ENCODE data around the gene PHC2. TPM values are rescaled to one million over a fixed set of nuclear protein-coding genes. Genes with fewer than 3 reads are reported as not detected.

Gene PHC2
- total RNA-seq, 2 donors from 2014 or later = 14.2 to 27.4 TPM

- Mint-ChIP-seq H3K27ac (no peak overlapping the region), H3K36me3 (no peaks in the 10 kb centered on the region), H3K9me3 (no peaks in the 10 kb centered on the region), H3K27me3 (peaks cover 0 to 8% of the 10 kb centered on the region in 2 donors), H3K4me1 (ENCODE audit: low read depth in 2 of 2) (no peaks in the 10 kb centered on the region), H3K4me3 (no peak overlapping the region)
- DNase-seq (ENCODE audit: low spot score) = no peak
- no peak for ATAC-seq
Measured at GRCh38 chr1:33372677-33373076, 58.2 kb downstream of the PHC2 start.

- no peak overlapping the region for H3K4me3 Mint-ChIP-seq
- H3K36me3 Mint-ChIP-seq = no peaks in the 10 kb centered on the region
- peaks cover 0 to 10% of the 10 kb centered on the region in 2 donors for H3K27me3 Mint-ChIP-seq
Measured at GRCh38 chr1:33372162-33372561, 58.7 kb downstream of the PHC2 start.

GRCh38 chr1:33371334-33371733, 59.6 kb downstream of the PHC2 start:
- Mint-ChIP-seq H3K27ac (no peak overlapping the region), H3K36me3 (no peaks in the 10 kb centered on the region), H3K4me1 (ENCODE audit: low read depth in 2 of 2) (no peaks in the 10 kb centered on the region), H3K4me3 (no peak overlapping the region), H3K27me3 (peaks cover 0 to 11% of the 10 kb centered on the region in 2 donors), H3K9me3 (no peaks in the 10 kb centered on the region)
- ATAC-seq (no peak), DNase-seq (ENCODE audit: low spot score) (no peak)

More at GRCh38 chr1:33372162-33372561, 58.7 kb downstream of the PHC2 start:
- ATAC-seq (no peak), DNase-seq (ENCODE audit: low spot score) (no peak)
- H3K9me3 Mint-ChIP-seq = no peaks in the 10 kb centered on the region
- H3K27ac Mint-ChIP-seq = no peak overlapping the region
- H3K4me1 Mint-ChIP-seq (ENCODE audit: low read depth in 2 of 2) = no peaks in the 10 kb centered on the region

GRCh38 chr1:33370827-33371226, 60.1 kb downstream of the PHC2 start:
- Mint-ChIP-seq H3K36me3 (no peaks in the 10 kb centered on the region), H3K4me1 (ENCODE audit: low read depth in 2 of 2) (no peaks in the 10 kb centered on the region), H3K27ac (no peak overlapping the region), H3K27me3 (peaks cover 0 to 11% of the 10 kb centered on the region in 2 donors), H3K4me3 (no peak overlapping the region), H3K9me3 (no peaks in the 10 kb centered on the region)
- ATAC-seq = no peak
- no peak for DNase-seq (ENCODE audit: low spot score)

GRCh38 chr1:33370301-33370700, 60.6 kb downstream of the PHC2 start:
- Mint-ChIP-seq H3K27me3 (peaks cover 0 to 11% of the 10 kb centered on the region in 2 donors), H3K36me3 (no peaks in the 10 kb centered on the region), H3K27ac (no peak overlapping the region), H3K9me3 (no peaks in the 10 kb centered on the region), H3K4me1 (ENCODE audit: low read depth in 2 of 2) (no peaks in the 10 kb centered on the region), H3K4me3 (no peak overlapping the region)
- ATAC-seq (no peak), DNase-seq (ENCODE audit: low spot score) (no peak)

DNA sequence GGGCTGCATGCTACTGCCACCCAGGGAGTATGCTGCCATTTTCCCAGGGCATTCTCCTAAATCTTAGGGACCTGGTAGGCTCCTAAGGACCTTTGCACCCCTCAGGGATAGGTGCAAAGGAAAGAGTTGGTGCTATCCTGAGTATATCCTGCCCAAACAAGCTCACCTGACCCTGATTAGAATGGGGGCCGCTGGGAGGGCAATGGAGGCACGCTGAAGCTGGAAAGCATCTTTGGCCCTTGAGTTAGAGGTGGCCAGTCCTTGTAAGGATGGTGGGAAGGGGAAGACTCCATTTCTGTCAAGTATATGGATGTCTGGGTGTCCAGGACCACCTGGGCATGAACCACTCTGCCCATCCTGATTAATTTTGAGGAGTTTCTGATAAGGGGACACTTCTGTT, 61.1 kb downstream of the PHC2 start:
- H3K27me3 Mint-ChIP-seq = peaks cover 0 to 11% of the 10 kb centered on the region in 2 donors
- no peaks in the 10 kb centered on the region for H3K36me3 Mint-ChIP-seq
- H3K9me3 Mint-ChIP-seq = no peaks in the 10 kb centered on the region
- no peak overlapping the region for H3K27ac Mint-ChIP-seq
- ATAC-seq (no peak), DNase-seq (ENCODE audit: low spot score) (no peak)
- H3K4me1 Mint-ChIP-seq (ENCODE audit: low read depth in 2 of 2) = no peaks in the 10 kb centered on the region
- H3K4me3 Mint-ChIP-seq = no peak overlapping the region

GRCh38 chr1:33369081-33369480, 61.8 kb downstream of the PHC2 start:
- Mint-ChIP-seq H3K9me3 (no peaks in the 10 kb centered on the region), H3K27me3 (peaks cover 0 to 11% of the 10 kb centered on the region in 2 donors), H3K27ac (no peak overlapping the region), H3K4me3 (no peak overlapping the region), H3K36me3 (no peaks in the 10 kb centered on the region), H3K4me1 (ENCODE audit: low read depth in 2 of 2) (no peaks in the 10 kb centered on the region)
- DNase-seq (ENCODE audit: low spot score) (no peak), ATAC-seq (no peak)

- Mint-ChIP-seq H3K27ac (no peak overlapping the region), H3K4me1 (ENCODE audit: low read depth in 2 of 2) (no peaks in the 10 kb centered on the region), H3K4me3 (no peak overlapping the region), H3K36me3 (no peaks in the 10 kb centered on the region), H3K9me3 (no peaks in the 10 kb centered on the region), H3K27me3 (peaks cover 0 to 11% of the 10 kb centered on the region in 2 donors)
- ATAC-seq = no peak
- DNase-seq (ENCODE audit: low spot score) = no peak
Measured at GRCh38 chr1:33368431-33368830, 62.5 kb downstream of the PHC2 start.

- H3K9me3 Mint-ChIP-seq = no peaks in the 10 kb centered on the region
- no peak overlapping the region for H3K4me3 Mint-ChIP-seq
- DNase-seq (ENCODE audit: low spot score) (peak; percentile 76), ATAC-seq (peak; percentile 78 to 86)
- H3K27ac Mint-ChIP-seq = no peak overlapping the region
- no peaks in the 10 kb centered on the region for H3K36me3 Mint-ChIP-seq
- H3K4me1 Mint-ChIP-seq (ENCODE audit: low read depth in 2 of 2) = no peaks in the 10 kb centered on the region
- peaks cover 0 to 9% of the 10 kb centered on the region in 2 donors for H3K27me3 Mint-ChIP-seq
Measured at GRCh38 chr1:33367485-33368405, 63.1 kb downstream of the PHC2 start.

DNA sequence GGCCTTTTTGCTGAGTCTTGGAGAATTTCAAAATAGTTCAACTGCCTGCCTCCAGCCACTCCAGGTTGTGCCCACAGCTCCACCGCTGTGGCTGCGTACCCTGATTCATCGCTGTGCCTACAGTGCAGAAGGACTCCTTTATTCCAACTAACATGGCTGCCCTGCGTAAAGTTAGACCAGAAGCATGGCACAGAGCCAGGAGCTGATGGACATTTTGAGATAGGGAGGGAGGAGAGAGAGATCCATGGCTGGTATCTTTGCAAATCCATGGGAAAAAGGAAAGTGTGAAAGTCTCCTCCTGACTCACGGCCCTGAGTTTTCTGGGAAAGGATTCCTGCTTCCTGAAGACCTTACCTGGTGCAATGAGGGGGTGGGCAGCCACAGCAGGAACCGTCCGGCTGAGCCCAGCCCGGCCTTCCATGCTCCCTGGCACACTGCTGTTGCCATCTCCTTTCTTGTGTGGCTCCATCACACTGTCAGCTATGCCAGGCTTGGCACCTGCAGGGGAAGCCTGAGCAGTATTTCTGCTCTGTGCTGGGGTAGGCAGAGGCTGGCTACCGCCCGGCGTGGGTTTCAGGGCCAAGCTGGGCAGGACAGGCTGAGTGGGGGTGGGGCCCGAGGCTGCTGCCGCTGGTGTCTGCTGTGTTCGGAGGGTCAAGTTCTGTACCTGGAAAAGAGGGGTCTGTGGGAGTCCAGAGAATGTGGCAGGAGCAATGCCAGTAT, 64.0 kb downstream of the PHC2 start:
- no peaks in the 10 kb centered on the region for H3K9me3 Mint-ChIP-seq
- peaks cover 0 to 2% of the 10 kb centered on the region in 2 donors for H3K4me1 Mint-ChIP-seq (ENCODE audit: low read depth in 2 of 2)
- H3K27me3 Mint-ChIP-seq = peaks cover 0 to 9% of the 10 kb centered on the region in 2 donors
- no peak for ATAC-seq
- H3K27ac Mint-ChIP-seq = no peak overlapping the region
- DNase-seq (ENCODE audit: low spot score) = no peak
- H3K36me3 Mint-ChIP-seq = no peaks in the 10 kb centered on the region
- H3K4me3 Mint-ChIP-seq = no peak overlapping the region

GRCh38 chr1:33365560-33365997, 65.3 kb downstream of the PHC2 start:
- no peaks in the 10 kb centered on the region for H3K9me3 Mint-ChIP-seq
- peaks cover 4 to 12% of the 10 kb centered on the region in 2 donors for H3K4me1 Mint-ChIP-seq (ENCODE audit: low read depth in 2 of 2)
- H3K27ac Mint-ChIP-seq = no peak overlapping the region
- no peak for DNase-seq (ENCODE audit: low spot score)
- no peak for ATAC-seq
- H3K27me3 Mint-ChIP-seq = peaks cover 0 to 6% of the 10 kb centered on the region in 2 donors
- H3K4me3 Mint-ChIP-seq = no peak overlapping the region
- H3K36me3 Mint-ChIP-seq = no peaks in the 10 kb centered on the region

DNA sequence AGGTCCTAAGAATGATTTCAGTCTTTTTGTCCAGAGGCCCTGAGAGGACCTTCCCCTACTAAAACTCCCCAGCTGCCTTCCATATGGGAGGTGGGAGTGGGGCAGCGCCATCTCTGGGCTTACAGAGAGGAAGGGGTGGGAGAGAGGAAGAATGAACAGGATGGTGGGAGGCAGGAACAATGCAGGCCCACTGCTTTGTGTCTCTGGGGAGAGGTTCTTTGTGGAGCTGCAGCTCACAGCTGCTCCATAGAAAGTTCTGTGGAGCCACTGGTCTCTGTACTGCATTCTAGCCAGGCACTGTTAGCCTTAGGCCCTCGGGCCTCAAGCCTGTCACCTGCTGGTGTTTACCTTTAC, 66.4 kb downstream of the PHC2 start:
- no peaks in the 10 kb centered on the region for H3K36me3 Mint-ChIP-seq
- H3K4me1 Mint-ChIP-seq (ENCODE audit: low read depth in 2 of 2) = peaks cover 4 to 12% of the 10 kb centered on the region in 2 donors
- H3K27me3 Mint-ChIP-seq = peaks cover 0 to 6% of the 10 kb centered on the region in 2 donors
- H3K27ac Mint-ChIP-seq = no peak overlapping the region
- no peak overlapping the region for H3K4me3 Mint-ChIP-seq
- no peaks in the 10 kb centered on the region for H3K9me3 Mint-ChIP-seq
- ATAC-seq = no peak
- no peak for DNase-seq (ENCODE audit: low spot score)

- H3K36me3 Mint-ChIP-seq = no peaks in the 10 kb centered on the region
- H3K4me3 Mint-ChIP-seq = no peak overlapping the region
- DNase-seq (ENCODE audit: low spot score) (no peak), ATAC-seq (no peak)
- peaks cover 0 to 3% of the 10 kb centered on the region in 2 donors for H3K27me3 Mint-ChIP-seq
- H3K27ac Mint-ChIP-seq = no peak overlapping the region
- H3K4me1 Mint-ChIP-seq (ENCODE audit: low read depth in 2 of 2) = peaks cover 4 to 12% of the 10 kb centered on the region in 2 donors
- H3K9me3 Mint-ChIP-seq = no peaks in the 10 kb centered on the region
Measured at GRCh38 chr1:33363470-33363861, 67.4 kb downstream of the PHC2 start.

DNA sequence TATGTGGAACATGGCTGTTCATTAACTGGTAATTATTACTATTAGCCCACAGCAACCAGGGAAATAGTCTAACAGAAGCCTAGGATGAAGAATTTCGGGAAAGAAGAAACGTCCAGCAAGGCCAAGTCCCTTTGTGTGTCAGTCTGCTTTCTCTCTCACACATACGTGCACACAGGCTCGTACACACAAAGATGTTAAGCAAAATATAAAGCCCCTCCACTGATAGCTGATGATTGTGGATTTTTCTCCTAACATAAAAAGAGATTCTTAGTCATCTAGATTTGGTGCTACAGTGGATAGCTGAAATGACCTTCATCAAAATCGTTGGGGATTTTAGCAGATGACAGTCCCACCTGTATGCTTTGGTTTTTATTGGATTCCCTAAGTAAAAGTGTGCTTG, 67.9 kb downstream of the PHC2 start:
- Mint-ChIP-seq H3K36me3 (no peaks in the 10 kb centered on the region), H3K27ac (no peak overlapping the region), H3K4me3 (no peak overlapping the region), H3K9me3 (no peaks in the 10 kb centered on the region), H3K27me3 (peaks cover 0 to 3% of the 10 kb centered on the region in 2 donors), H3K4me1 (ENCODE audit: low read depth in 2 of 2) (peaks cover 4 to 12% of the 10 kb centered on the region in 2 donors)
- DNase-seq (ENCODE audit: low spot score) (no peak), ATAC-seq (no peak)
